ENCODE data around the gene JAKMIP1. TPM values are rescaled to one million over a fixed set of nuclear protein-coding genes. Genes with fewer than 3 reads are reported as not detected.

Gene JAKMIP1
- total RNA-seq, 1 experiment from 2014 or later = not detected

- POLR2A ChIA-PET = interaction anchor here (0.7 kb wide), 1 partner anchor 89 kb away, joined by 3 read pairs; no protein-coding TSS in a partner anchor
- CTCF ChIA-PET = no interaction called here
- no peak overlapping the region for H3K27ac Mint-ChIP-seq (ENCODE audit: low read depth, unreplicated experiment)
- H3K27me3 Mint-ChIP-seq (ENCODE audit: insufficient read depth, unreplicated experiment) = no peaks in the 10 kb centered on the region
- H3K36me3 Mint-ChIP-seq (ENCODE audit: insufficient read depth, unreplicated experiment) = no peaks in the 10 kb centered on the region
- no TSS peak for BruUV-seq (replicated peaks)
- TF ChIP-seq CTCF (IDR thresholded peaks at IDR 0.05; ENCODE audit: unreplicated experiment) = no peak
- H3K9me3 Mint-ChIP-seq (ENCODE audit: unreplicated experiment) = peaks cover 37% of the 10 kb centered on the region
- no peaks in the 10 kb centered on the region for H3K4me1 Mint-ChIP-seq (ENCODE audit: insufficient read depth, unreplicated experiment)
- intact Hi-C loops (cut with micrococcal nuclease) = no loop called here
- DNase-seq (ENCODE audit: unreplicated experiment) = no peak
- no peak overlapping the region for H3K4me3 Mint-ChIP-seq (ENCODE audit: unreplicated experiment)
These were observed 95.7 kb downstream of the JAKMIP1 start for GRCh38 chr4:6104541-6105130.

GRCh38 chr4:6097581-6097980, 102.8 kb downstream of the JAKMIP1 start:
- H3K36me3 Mint-ChIP-seq (ENCODE audit: insufficient read depth, unreplicated experiment) = no peaks in the 10 kb centered on the region
- no peak for TF ChIP-seq CTCF (IDR thresholded peaks at IDR 0.05; ENCODE audit: unreplicated experiment)
- no peaks in the 10 kb centered on the region for H3K4me1 Mint-ChIP-seq (ENCODE audit: insufficient read depth, unreplicated experiment)
- DNase-seq (ENCODE audit: unreplicated experiment) = no peak
- no peak overlapping the region for H3K27ac Mint-ChIP-seq (ENCODE audit: low read depth, unreplicated experiment)
- POLR2A ChIA-PET = interaction anchor here (0.6 kb wide), 1 partner anchor 271 kb away, joined by 3 read pairs; no protein-coding TSS in a partner anchor
- no peaks in the 10 kb centered on the region for H3K27me3 Mint-ChIP-seq (ENCODE audit: insufficient read depth, unreplicated experiment)
- CTCF ChIA-PET = interaction anchor here (0.9 kb wide), 1 partner anchor 30 kb away, joined by 4 read pairs; no protein-coding TSS in a partner anchor
- H3K4me3 Mint-ChIP-seq (ENCODE audit: unreplicated experiment) = no peak overlapping the region
- peaks cover 52% of the 10 kb centered on the region for H3K9me3 Mint-ChIP-seq (ENCODE audit: unreplicated experiment)
- intact Hi-C loops (cut with micrococcal nuclease) = no loop called here
- BruUV-seq (replicated peaks) = no TSS peak

GRCh38 chr4:6095897-6096296, 104.5 kb downstream of the JAKMIP1 start:
- H3K27me3 Mint-ChIP-seq (ENCODE audit: insufficient read depth, unreplicated experiment) = no peaks in the 10 kb centered on the region
- H3K36me3 Mint-ChIP-seq (ENCODE audit: insufficient read depth, unreplicated experiment) = no peaks in the 10 kb centered on the region
- H3K27ac Mint-ChIP-seq (ENCODE audit: low read depth, unreplicated experiment) = no peak overlapping the region
- CTCF ChIA-PET = interaction anchor here (0.7 kb wide), 2 partner anchors 101 to 232 kb away, joined by 3 read pairs; no protein-coding TSS in a partner anchor
- H3K9me3 Mint-ChIP-seq (ENCODE audit: unreplicated experiment) = peaks cover 55% of the 10 kb centered on the region
- BruUV-seq (replicated peaks) = no TSS peak
- H3K4me3 Mint-ChIP-seq (ENCODE audit: unreplicated experiment) = no peak overlapping the region
- intact Hi-C loops (cut with micrococcal nuclease) = no loop called here
- no peak for TF ChIP-seq CTCF (IDR thresholded peaks at IDR 0.05; ENCODE audit: unreplicated experiment)
- POLR2A ChIA-PET = no interaction called here
- H3K4me1 Mint-ChIP-seq (ENCODE audit: insufficient read depth, unreplicated experiment) = no peaks in the 10 kb centered on the region
- no peak for DNase-seq (ENCODE audit: unreplicated experiment)

- no peaks in the 10 kb centered on the region for H3K4me1 Mint-ChIP-seq (ENCODE audit: insufficient read depth, unreplicated experiment)
- BruUV-seq (replicated peaks) = no TSS peak
- intact Hi-C loops (cut with micrococcal nuclease) = no loop called here
- POLR2A ChIA-PET = no interaction called here
- no peak overlapping the region for H3K27ac Mint-ChIP-seq (ENCODE audit: low read depth, unreplicated experiment)
- no peak overlapping the region for H3K4me3 Mint-ChIP-seq (ENCODE audit: unreplicated experiment)
- H3K36me3 Mint-ChIP-seq (ENCODE audit: insufficient read depth, unreplicated experiment) = no peaks in the 10 kb centered on the region
- H3K9me3 Mint-ChIP-seq (ENCODE audit: unreplicated experiment) = peaks cover 58% of the 10 kb centered on the region
- TF ChIP-seq CTCF (IDR thresholded peaks at IDR 0.05; ENCODE audit: unreplicated experiment) = no peak
- CTCF ChIA-PET = interaction anchor here (0.7 kb wide), 2 partner anchors 100 to 233 kb away, joined by 3 read pairs; no protein-coding TSS in a partner anchor
- peak; percentile 39 for DNase-seq (ENCODE audit: unreplicated experiment)
- no peaks in the 10 kb centered on the region for H3K27me3 Mint-ChIP-seq (ENCODE audit: insufficient read depth, unreplicated experiment)
These were observed 105.2 kb downstream of the JAKMIP1 start for GRCh38 chr4:6095023-6095752.
